ENCODE results near the gene RNF111. TPM values are rescaled to one million over a fixed set of nuclear protein-coding genes. Genes with fewer than 3 reads are reported as not detected.
A peak's percentile ranks its signal among the peaks of the same experiment; 100 is the strongest.

The RNF111 gene
- total and polyA plus RNA-seq, 10 of the 15 experiments (the other 5 are each of a cell fraction or from before 2014, with no cell fraction given): 8.6 to 34.7 (median 15.7) TPM

- no peak overlapping the region for H3K27ac ChIP-seq (ENCODE audit: control insufficient read depth, insufficient read depth)
- no peaks in the 10 kb centered on the region for H4K20me1 ChIP-seq (ENCODE audit: control insufficient read depth, insufficient read depth)
- H3K36me3 ChIP-seq (ENCODE audit: control insufficient read depth in 2 of 2, insufficient read depth in 2 of 2, low read length in 1 of 2): peaks cover 0 to 15% of the 10 kb centered on the region in 2 experiments
- ChIA-PET RAD21 (ENCODE audit: unreplicated experiment) (interaction anchor here (1.3 kb wide), 1 partner anchor 71 kb away, joined by 3 read pairs; no protein-coding TSS in a partner anchor), CTCF (interaction anchor here (1.2 to 1.7 kb wide), 2 partner anchors 94 to 96 kb away, joined by 3 to 7 read pairs; no protein-coding TSS in a partner anchor), SMC1A (ENCODE audit: uncharacterized antibody, unreplicated experiment) (interaction anchor here (0.5 kb wide), 1 partner anchor 229 kb away, joined by 3 read pairs; no protein-coding TSS in a partner anchor), POLR2A (interaction anchor here (1.0 kb wide), 1 partner anchor 12 kb away, joined by 4 read pairs; no protein-coding TSS in a partner anchor)
- H3K9me3 ChIP-seq (replicated peaks; ENCODE audit: control insufficient read depth, insufficient read depth, low read length): peaks cover 3% of the 10 kb centered on the region
- TF ChIP-seq JUNB (IDR thresholded peaks at IDR 0.05) (peak; percentile 50), CTCF (IDR thresholded peaks at IDR 0.05 in 2 of 3, conservative IDR thresholded peaks at IDR 0.05 in 1 of 3; ENCODE audit: control insufficient read depth in 2 of 3, extremely low read depth in 1 of 3, insufficient read depth in 1 of 3, low read depth in 3 of 3, low read length in 3 of 3) (no peak)
- in situ Hi-C loops (cut with MboI) (no loop called here), intact Hi-C loops (cut with micrococcal nuclease; ENCODE audit: unreplicated experiment) (no loop called here)
- H3K4me1 ChIP-seq (ENCODE audit: control insufficient read depth, insufficient read depth, low read length): no peaks in the 10 kb centered on the region
- no peak overlapping the region for H3K9ac ChIP-seq (ENCODE audit: control insufficient read depth, insufficient read depth, low read length)
- H3K4me3 ChIP-seq: no peak overlapping the region
- no peak overlapping the region for H2AFZ ChIP-seq (ENCODE audit: control insufficient read depth, low read depth, low read length)
- no peaks in the 10 kb centered on the region for H3K27me3 ChIP-seq (replicated peaks in 1 of 2; ENCODE audit: control insufficient read depth in 2 of 2, insufficient read depth in 2 of 2, low read length in 1 of 2)
- BruUV-seq (replicated peaks): no TSS peak
- ATAC-seq: peak; percentile 39; the same call in 2 of the 3 replicates
- peak; percentile 35 for FAIRE-seq
- peaks cover 3% of the 10 kb centered on the region for H3K79me2 ChIP-seq (ENCODE audit: control insufficient read depth, insufficient read depth, low read length)
- no peak overlapping the region for H3K4me2 ChIP-seq (ENCODE audit: control insufficient read depth, insufficient read depth)
- DNase-seq (ENCODE audit: low read depth, low spot score): no peak
- 2% methylated on average over 2 of the region's 2 CpGs for WGBS (ENCODE audit: insufficient coverage, insufficient replicate concordance, low lambda C conversion rate, missing lambda C conversion rate)
Measured at GRCh38 chr15:59053482-59053881, 66.0 kb downstream of the RNF111 start.

GRCh38 chr15:59059076-59059597 is 71.7 kb downstream of the RNF111 start:
- DNase-seq (ENCODE audit: low read depth, low spot score) (no peak), ATAC-seq (peak; percentile 34; the same call in 1 of the 3 replicates), FAIRE-seq (no peak)
- POLR2A ChIA-PET: interaction anchor here (1.4 kb wide), 1 partner anchor 15 kb away, joined by 4 read pairs; no protein-coding TSS in a partner anchor
- SMC1A ChIA-PET (ENCODE audit: uncharacterized antibody, unreplicated experiment): interaction anchor here (0.9 to 2.1 kb wide), 5 partner anchors 9 to 79 kb away, joined by 3 to 8 read pairs (median 4); no protein-coding TSS in a partner anchor
- RAD21 ChIA-PET (ENCODE audit: unreplicated experiment): no interaction called here
- no peaks in the 10 kb centered on the region; the same call in 2 of the 3 replicates for H3K9me3 ChIP-seq (replicated peaks; ENCODE audit: control insufficient read depth, insufficient read depth, low read length)
- H3K4me1 ChIP-seq (ENCODE audit: control insufficient read depth, insufficient read depth, low read length): peaks cover 6% of the 10 kb centered on the region; the same call in 1 of the 2 replicates
- no TSS peak for BruUV-seq (replicated peaks)
- peaks cover 3 to 15% of the 10 kb centered on the region in 2 experiments for H3K36me3 ChIP-seq (ENCODE audit: control insufficient read depth in 2 of 2, insufficient read depth in 2 of 2, low read length in 1 of 2)
- intact Hi-C loops (cut with micrococcal nuclease; ENCODE audit: unreplicated experiment) (no loop called here), in situ Hi-C loops (cut with MboI) (no loop called here)
- no peak overlapping the region for H3K9ac ChIP-seq (ENCODE audit: control insufficient read depth, insufficient read depth, low read length)
- H3K27ac ChIP-seq (ENCODE audit: control insufficient read depth, insufficient read depth): no peak overlapping the region
- H3K4me3 ChIP-seq: no peak overlapping the region
- WGBS (ENCODE audit: insufficient coverage, insufficient replicate concordance, low lambda C conversion rate, missing lambda C conversion rate): 6% methylated on average over 2 of the region's 2 CpGs
- no peaks in the 10 kb centered on the region for H4K20me1 ChIP-seq (ENCODE audit: control insufficient read depth, insufficient read depth)
- no peak overlapping the region for H3K4me2 ChIP-seq (ENCODE audit: control insufficient read depth, insufficient read depth)
- no peaks in the 10 kb centered on the region for H3K27me3 ChIP-seq (replicated peaks in 1 of 2; ENCODE audit: control insufficient read depth in 2 of 2, insufficient read depth in 2 of 2, low read length in 1 of 2)
- CTCF ChIA-PET: interaction anchor here (1.0 kb wide), 1 partner anchor 470 kb away, joined by 4 read pairs; no protein-coding TSS in a partner anchor
- H3K79me2 ChIP-seq (ENCODE audit: control insufficient read depth, insufficient read depth, low read length): no peaks in the 10 kb centered on the region
- H2AFZ ChIP-seq (ENCODE audit: control insufficient read depth, low read depth, low read length): no peak overlapping the region
- no peak for TF ChIP-seq NFYA (IDR thresholded peaks at IDR 0.05; ENCODE audit: borderline replicate concordance, low read depth, low read length)
- no peak for TF ChIP-seq USF2 (IDR thresholded peaks at IDR 0.05; ENCODE audit: borderline replicate concordance, low read depth, low read length)
- TF ChIP-seq NR2F1 (conservative IDR thresholded peaks at IDR 0.05): no peak
- no peak for TF ChIP-seq TAF1 (IDR thresholded peaks at IDR 0.05; ENCODE audit: borderline replicate concordance, low read depth, low read length)
- no peak for TF ChIP-seq MXI1 (IDR thresholded peaks at IDR 0.05; ENCODE audit: low read depth, low read length)
- no peak for TF ChIP-seq RCOR1 (conservative IDR thresholded peaks at IDR 0.05; ENCODE audit: low read depth, low read length)
- no peak for TF ChIP-seq RELB (IDR thresholded peaks at IDR 0.05; ENCODE audit: low read depth)

Data from GM12878 (cell line).